Left ventricle myocardium superior (tissue), 1 donor: ENCODE data around the gene CARS2. TPM values are rescaled to one million over a fixed set of nuclear protein-coding genes. Genes with fewer than 3 reads are reported as not detected.
A peak's percentile ranks its signal among the peaks of the same experiment; 100 is the strongest.
"Not testable (repeated sequence)": the region's sequence is repeated elsewhere in the genome, so short reads cannot be mapped to it uniquely, and the experiment has no call there.

Experiments
- ATAC-seq: fragments of 200-7000 bp; cut with Tn5 transposase; one replicate; pipeline ENCODE4 v1.9.1; 2020; ENCODE audit warnings: mild to moderate bottlenecking, moderate library complexity
- DNase-seq: peaks from one replicate; pipeline ENCODE4 v3.0.0-alpha.2; 2020
- intact Hi-C: fragments of 100-400 bp; cut with micrococcal nuclease; formaldehyde crosslinking; loops from one replicate; pipeline ENCODE4 v1.11.0; 2022
- total RNA-seq: library from RNA; stranded (reverse); fragmentation: NEBNext Ultra II Directional; extraction: Animal tissue kit (Norgen Biotek cat#: 25700); gene quantifications from one replicate; pipeline ENCODE4 v1.2.1, GENCODE V29; 2021
- donor health status: DM: no; HTN: yes; CAD: no; lungs with severe emphysema.

CARS2 gene
- total RNA-seq, 1 donor from 2014 or later, result 54.5 TPM

DNA sequence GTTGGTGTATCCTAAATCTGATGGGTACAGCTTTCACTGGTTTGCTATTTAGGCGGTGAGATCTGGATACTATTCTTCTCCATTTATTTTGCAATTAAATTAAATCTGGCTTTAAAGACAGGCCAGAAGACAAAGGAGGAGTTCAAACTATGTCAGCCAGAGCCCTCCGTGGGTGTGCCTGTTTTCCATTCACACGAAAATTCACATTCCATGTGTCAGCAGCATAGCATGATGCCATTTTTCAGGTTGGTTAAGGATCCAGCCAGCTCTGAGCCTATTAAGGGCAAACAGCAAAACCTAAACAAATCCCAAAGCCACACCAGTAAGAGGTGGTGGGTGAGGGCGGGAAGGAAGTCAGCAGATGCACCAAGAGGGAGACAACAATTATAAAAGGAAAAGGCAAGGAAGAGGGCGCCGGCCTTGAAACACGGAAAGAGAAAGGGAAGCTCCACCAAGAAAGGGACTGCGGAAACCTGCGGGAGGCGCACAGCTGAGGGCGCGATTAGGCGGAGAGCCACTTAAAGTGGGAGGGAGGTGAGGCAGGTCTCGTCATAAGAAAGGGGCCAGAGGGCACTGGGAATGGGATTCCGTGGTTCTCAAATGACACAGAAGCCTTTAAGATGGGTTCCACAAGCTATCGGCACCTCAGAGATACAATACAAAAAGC lies 43.0 kb downstream of the CARS2 start:
- DNase-seq (no peak), ATAC-seq (no peak)

DNA sequence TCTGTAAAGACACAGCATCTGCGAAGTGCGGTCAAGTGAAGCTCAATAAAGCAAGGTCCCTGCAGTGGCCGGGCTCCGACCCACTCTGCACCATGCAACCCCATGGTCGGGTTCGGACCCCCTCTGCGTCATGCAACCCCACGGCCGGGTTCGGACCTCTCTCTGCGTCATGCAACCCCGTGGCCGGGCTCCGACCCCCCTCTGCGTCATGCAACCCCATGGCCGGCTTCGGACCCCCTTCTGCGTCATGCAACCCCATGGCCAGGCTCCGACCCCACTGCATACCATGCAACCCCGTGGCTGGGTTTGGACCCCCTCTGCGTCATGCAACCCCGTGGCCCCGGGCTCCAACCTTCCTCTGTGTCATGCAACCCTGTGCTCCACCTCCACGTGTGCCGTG lies 43.8 kb downstream of the CARS2 start:
- intact Hi-C loops, result no loop called here
- no peak for ATAC-seq
- DNase-seq, result no peak

More for the DNA sequence above, 43.0 kb downstream of the CARS2 start:
- intact Hi-C loops, result no loop called here

- intact Hi-C loops, result no loop called here
Observed at GRCh38 chr13:110661256-110661655, 44.7 kb downstream of the CARS2 start.

GRCh38 chr13:110658218-110658911 lies 47.6 kb downstream of the CARS2 start:
- DNase-seq, intact Hi-C loops: not testable (repeated sequence)
- peak; percentile 38 for ATAC-seq

More at GRCh38 chr13:110661256-110661655, 44.7 kb downstream of the CARS2 start:
- DNase-seq, result no peak
- ATAC-seq, result no peak

- intact Hi-C loops, result no loop called here
Observed at GRCh38 chr13:110657196-110657595, 48.7 kb downstream of the CARS2 start.

DNA sequence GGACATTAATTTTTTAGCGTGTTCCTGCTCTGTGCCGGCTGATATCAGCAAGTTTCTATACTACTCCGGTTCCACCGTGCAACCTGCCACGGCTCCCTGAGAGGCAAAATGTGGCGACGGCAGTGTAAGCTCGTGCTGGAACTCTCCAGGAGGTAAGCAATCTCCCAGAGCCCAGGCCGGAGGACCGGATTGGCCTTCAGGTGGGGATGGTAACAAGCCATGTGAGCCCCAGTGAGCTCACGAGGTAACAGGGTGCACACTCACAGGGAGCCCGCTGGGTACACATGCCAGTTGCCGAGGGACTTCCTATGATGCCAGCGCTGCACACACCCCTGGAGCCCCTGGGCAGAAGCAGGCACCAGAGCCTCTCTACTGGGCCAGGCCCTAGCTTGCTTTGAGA lies 52.1 kb downstream of the CARS2 start:
- intact Hi-C loops, result no loop called here
- ATAC-seq (no peak), DNase-seq (no peak)

More at GRCh38 chr13:110657196-110657595, 48.7 kb downstream of the CARS2 start:
- DNase-seq (no peak), ATAC-seq (no peak)

DNA sequence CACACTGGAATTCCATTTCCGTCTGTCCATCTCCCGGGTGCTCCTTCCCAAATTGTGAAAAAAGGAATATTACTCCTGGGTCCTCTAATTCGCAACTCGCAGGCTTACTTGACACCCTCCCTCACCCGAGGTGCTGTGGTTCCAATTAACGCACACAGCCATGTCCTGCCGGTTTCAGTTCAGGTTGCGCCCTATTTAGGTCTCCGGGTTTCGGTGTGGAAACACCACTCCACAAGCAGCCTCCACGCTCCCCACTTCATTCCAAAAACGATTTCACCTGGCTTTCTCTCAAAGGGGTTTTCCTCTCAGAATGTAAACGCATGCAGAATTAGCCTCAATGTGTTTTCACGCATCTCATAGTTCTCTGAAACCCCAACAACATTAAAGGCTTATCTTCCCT lies 52.6 kb downstream of the CARS2 start:
- intact Hi-C loops, result no loop called here
- DNase-seq (no peak), ATAC-seq (no peak)

GRCh38 chr13:110652764-110653163 lies 53.2 kb downstream of the CARS2 start:
- DNase-seq (no peak), ATAC-seq (no peak)
- intact Hi-C loops, result no loop called here

DNA sequence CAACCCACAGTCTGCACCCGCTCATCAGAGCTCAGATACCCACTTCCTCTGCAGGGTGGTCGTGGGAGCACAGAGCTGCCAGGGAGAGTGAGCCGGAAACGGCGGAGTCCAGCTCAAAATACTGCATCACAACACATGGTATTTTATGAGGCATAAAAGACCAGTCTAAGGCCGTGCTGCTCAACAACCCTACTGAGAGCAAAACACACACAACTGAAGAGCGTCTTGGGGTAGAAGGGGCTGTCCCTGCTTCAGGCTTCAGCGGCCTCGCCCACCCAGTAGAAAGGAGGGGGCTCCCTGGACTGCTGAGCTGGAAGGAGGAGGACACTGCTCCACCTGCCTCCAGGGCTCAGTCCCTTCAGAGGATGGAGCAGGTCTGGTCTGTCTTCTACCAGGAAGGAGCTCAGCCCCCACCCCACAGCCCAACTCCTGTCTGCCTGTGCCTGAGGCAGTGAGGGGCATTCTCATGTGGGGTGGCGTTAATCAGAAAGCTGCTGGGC lies 53.6 kb downstream of the CARS2 start:
- ATAC-seq (no peak), DNase-seq (no peak)
- intact Hi-C loops, result no loop called here

DNA sequence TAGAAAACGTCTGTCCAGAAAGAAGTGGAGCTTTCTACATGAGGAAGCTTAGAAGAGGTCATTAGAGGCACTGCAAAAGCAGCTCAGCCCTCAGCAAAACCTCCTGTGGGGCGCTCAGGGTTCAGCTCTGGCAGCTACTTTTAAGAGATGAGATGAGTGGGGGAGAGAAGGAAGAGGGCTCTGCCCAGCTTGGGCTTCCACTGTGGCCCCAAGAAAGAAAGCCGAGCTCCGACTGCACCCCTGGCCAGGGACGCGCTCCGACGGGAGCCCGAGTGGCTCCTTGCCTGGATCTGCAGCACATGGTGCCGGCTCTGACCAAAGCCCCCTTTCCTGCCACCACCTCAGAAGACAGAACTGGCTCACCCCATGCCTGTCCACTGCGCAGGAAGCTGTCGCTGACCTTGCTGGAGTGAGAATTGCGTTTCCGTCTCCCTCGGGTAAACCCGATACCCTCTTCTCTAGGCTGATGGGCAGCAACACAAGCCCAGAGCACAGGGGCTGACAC lies 54.1 kb downstream of the CARS2 start:
- intact Hi-C loops, result no loop called here
- ATAC-seq, result no peak

GRCh38 chr13:110651271-110651670 lies 54.6 kb downstream of the CARS2 start:
- no peak for ATAC-seq
- intact Hi-C loops, result no loop called here
- no peak for DNase-seq

More for the DNA sequence above, 54.1 kb downstream of the CARS2 start:
- no peak for DNase-seq

- ATAC-seq (no peak), DNase-seq (no peak)
- intact Hi-C loops, result no loop called here
Observed at GRCh38 chr13:110650436-110650835, 55.5 kb downstream of the CARS2 start.

DNA sequence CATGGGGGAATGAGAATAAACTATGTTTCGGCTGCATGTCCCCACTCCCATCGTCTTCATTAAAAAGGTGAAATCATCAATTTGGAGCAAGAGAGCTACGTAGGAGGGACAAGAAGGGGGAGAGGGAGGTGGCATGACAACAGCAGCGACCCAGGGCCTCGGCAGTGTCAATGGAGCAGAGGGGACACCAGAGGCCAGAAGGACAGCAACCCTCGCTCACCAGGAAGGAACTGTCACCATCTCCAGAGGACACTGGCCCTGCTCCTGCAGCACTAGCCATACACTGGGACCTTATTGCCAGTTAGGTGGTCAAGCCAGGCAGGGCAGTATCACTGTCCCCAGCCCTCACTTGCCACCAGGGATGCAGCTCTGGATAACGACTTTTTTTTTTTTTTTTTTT lies 56.4 kb downstream of the CARS2 start:
- no peak for ATAC-seq
- intact Hi-C loops, result no loop called here

GRCh38 chr13:110648848-110649421 lies 57.0 kb downstream of the CARS2 start:
- intact Hi-C loops, result no loop called here
- ATAC-seq (no peak), DNase-seq (no peak)

More for the DNA sequence above, 56.4 kb downstream of the CARS2 start:
- no peak for DNase-seq

GRCh38 chr13:110648146-110648819 lies 57.6 kb downstream of the CARS2 start:
- no peak for DNase-seq
- intact Hi-C loops, result no loop called here
- ATAC-seq, result no peak

- no peak for ATAC-seq
Observed at GRCh38 chr13:110647365-110647737, 58.6 kb downstream of the CARS2 start.

GRCh38 chr13:110646442-110647364 lies 59.2 kb downstream of the CARS2 start:
- ATAC-seq (no peak), DNase-seq (no peak)

More at GRCh38 chr13:110647365-110647737, 58.6 kb downstream of the CARS2 start:
- no peak for DNase-seq
- intact Hi-C loops, result no loop called here

GRCh38 chr13:110645750-110646149 lies 60.2 kb downstream of the CARS2 start:
- ATAC-seq (no peak), DNase-seq (no peak)
- intact Hi-C loops, result no loop called here

More at GRCh38 chr13:110646442-110647364, 59.2 kb downstream of the CARS2 start:
- intact Hi-C loops, result no loop called here
